ENCODE measurements around the gene MMP13. TPM values are rescaled to one million over a fixed set of nuclear protein-coding genes. Genes with fewer than 3 reads are reported as not detected.

MMP13 gene
- total RNA-seq, 1 donor from 2014 or later: not detected

DNA sequence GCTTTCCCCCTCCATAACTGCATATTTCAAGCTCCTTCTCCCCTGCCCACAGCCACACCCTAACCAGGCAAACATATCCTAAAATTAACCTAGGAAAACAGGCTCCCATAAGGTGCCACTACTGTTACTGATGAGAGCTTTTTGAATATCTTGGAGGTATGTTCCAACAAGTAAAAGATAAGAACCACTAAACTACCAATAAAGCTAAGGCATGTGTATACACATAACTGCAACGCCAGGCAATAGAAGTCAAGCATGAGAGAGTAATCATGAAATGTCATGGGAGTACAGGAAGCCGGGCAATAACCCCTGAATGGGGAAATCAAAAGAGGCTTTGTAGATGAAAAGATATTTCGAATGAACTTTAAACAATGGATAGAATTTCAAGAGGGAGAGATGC is 9.3 kb downstream of the MMP13 start:
- no peaks in the 10 kb centered on the region for H3K27me3 ChIP-seq
- H3K9ac ChIP-seq: no peak overlapping the region
- H3K27ac Mint-ChIP-seq: no peak overlapping the region
- no peak overlapping the region for H3K4me2 ChIP-seq
- no peak overlapping the region for H3K4me3 ChIP-seq
- no peaks in the 10 kb centered on the region for H3K4me1 ChIP-seq
- H3K4me3 Mint-ChIP-seq: no peak overlapping the region
- no peak overlapping the region for H3K27ac ChIP-seq
- H3K36me3 Mint-ChIP-seq: no peaks in the 10 kb centered on the region
- H3F3A ChIP-seq (ENCODE audit: low read depth): no peaks in the 10 kb centered on the region
- H3K36me3 ChIP-seq: no peaks in the 10 kb centered on the region
- no peak for TF ChIP-seq EZH2 (IDR thresholded peaks at IDR 0.05)
- TF ChIP-seq, protein P1, sequence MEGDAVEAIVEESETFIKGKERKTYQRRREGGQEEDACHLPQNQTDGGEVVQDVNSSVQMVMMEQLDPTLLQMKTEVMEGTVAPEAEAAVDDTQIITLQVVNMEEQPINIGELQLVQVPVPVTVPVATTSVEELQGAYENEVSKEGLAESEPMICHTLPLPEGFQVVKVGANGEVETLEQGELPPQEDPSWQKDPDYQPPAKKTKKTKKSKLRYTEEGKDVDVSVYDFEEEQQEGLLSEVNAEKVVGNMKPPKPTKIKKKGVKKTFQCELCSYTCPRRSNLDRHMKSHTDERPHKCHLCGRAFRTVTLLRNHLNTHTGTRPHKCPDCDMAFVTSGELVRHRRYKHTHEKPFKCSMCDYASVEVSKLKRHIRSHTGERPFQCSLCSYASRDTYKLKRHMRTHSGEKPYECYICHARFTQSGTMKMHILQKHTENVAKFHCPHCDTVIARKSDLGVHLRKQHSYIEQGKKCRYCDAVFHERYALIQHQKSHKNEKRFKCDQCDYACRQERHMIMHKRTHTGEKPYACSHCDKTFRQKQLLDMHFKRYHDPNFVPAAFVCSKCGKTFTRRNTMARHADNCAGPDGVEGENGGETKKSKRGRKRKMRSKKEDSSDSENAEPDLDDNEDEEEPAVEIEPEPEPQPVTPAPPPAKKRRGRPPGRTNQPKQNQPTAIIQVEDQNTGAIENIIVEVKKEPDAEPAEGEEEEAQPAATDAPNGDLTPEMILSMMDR (IDR thresholded peaks at IDR 0.05): no peak
- no peak for TF ChIP-seq EZH2phosphoT487 (IDR thresholded peaks at IDR 0.05)
- no peak overlapping the region for H2AFZ ChIP-seq (replicated peaks)
- DNase-seq (ENCODE audit: low spot score): no peak
- H4K20me1 ChIP-seq (ENCODE audit: low read depth): no peaks in the 10 kb centered on the region
- H3K79me2 ChIP-seq (ENCODE audit: low read depth): no peaks in the 10 kb centered on the region
- no peaks in the 10 kb centered on the region for H3K27me3 Mint-ChIP-seq (ENCODE audit: insufficient read depth, low read depth)
- H3K9me3 Mint-ChIP-seq: no peaks in the 10 kb centered on the region
- no peaks in the 10 kb centered on the region for H3K9me3 ChIP-seq (ENCODE audit: low read depth)
- no peaks in the 10 kb centered on the region for H3K4me1 Mint-ChIP-seq

DNA sequence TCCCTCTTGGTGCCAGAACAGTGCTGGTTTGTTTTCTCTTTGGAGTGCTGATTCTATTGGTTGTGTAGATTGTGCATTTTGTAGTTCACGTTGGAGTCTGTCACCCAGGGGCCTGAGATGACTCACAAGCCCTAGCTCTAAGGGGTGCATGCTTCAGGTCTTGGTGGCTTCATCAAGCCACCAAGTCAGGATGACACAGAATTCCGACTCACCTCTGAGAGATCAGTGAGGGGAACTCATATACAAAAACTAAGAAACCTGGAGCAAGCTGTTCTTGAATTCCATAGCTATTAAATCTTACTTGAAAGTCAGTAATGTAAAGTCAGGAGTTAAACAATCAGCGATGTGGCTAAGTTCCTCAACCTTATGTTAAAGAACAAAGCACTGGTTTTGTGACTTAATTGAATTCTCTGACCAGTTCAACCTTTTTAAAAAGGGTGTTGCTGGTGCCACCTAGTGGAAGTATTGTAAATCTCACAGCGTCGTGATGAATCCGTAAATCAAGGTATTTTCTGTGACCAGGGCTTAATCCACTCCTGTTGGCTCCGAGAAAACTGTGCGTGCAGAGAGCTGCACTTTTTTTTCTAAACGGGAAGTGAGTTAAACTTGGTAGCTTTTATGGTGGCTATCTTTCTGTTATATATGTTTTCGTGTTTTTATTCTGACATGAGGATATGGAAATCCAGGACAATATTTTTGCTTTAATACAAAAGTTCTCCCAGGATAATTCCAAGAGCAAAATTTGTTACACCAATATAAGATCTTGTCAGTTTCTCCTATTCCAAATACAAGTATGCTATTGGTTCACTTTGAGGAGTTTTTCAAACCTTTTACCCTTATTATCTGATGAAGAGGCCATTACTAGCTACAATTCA is 14.6 kb downstream of the MMP13 start:
- no peaks in the 10 kb centered on the region for H4K20me1 ChIP-seq (ENCODE audit: low read depth)
- H3K9me3 ChIP-seq (ENCODE audit: low read depth): no peaks in the 10 kb centered on the region
- H3K4me1 ChIP-seq: no peaks in the 10 kb centered on the region
- Mint-ChIP-seq H3K27me3 (ENCODE audit: insufficient read depth, low read depth) (no peaks in the 10 kb centered on the region), H3K9me3 (no peaks in the 10 kb centered on the region), H3K36me3 (no peaks in the 10 kb centered on the region), H3K4me3 (no peak overlapping the region), H3K4me1 (no peaks in the 10 kb centered on the region), H3K27ac (no peak overlapping the region)
- TF ChIP-seq, protein P1 (IDR thresholded peaks at IDR 0.05): peak; percentile 85
- no peak for TF ChIP-seq EZH2phosphoT487 (IDR thresholded peaks at IDR 0.05)
- peak; percentile 88 for DNase-seq (ENCODE audit: low spot score)
- H3K9ac ChIP-seq: no peak overlapping the region
- H3K27ac ChIP-seq: no peak overlapping the region
- H3F3A ChIP-seq (ENCODE audit: low read depth): no peaks in the 10 kb centered on the region
- no peaks in the 10 kb centered on the region for H3K36me3 ChIP-seq
- no peak overlapping the region for H3K4me2 ChIP-seq
- H3K79me2 ChIP-seq (ENCODE audit: low read depth): no peaks in the 10 kb centered on the region
- no peak overlapping the region for H3K4me3 ChIP-seq
- peak overlapping the region; percentile 1 for H2AFZ ChIP-seq (replicated peaks)
- no peaks in the 10 kb centered on the region for H3K27me3 ChIP-seq

DNA sequence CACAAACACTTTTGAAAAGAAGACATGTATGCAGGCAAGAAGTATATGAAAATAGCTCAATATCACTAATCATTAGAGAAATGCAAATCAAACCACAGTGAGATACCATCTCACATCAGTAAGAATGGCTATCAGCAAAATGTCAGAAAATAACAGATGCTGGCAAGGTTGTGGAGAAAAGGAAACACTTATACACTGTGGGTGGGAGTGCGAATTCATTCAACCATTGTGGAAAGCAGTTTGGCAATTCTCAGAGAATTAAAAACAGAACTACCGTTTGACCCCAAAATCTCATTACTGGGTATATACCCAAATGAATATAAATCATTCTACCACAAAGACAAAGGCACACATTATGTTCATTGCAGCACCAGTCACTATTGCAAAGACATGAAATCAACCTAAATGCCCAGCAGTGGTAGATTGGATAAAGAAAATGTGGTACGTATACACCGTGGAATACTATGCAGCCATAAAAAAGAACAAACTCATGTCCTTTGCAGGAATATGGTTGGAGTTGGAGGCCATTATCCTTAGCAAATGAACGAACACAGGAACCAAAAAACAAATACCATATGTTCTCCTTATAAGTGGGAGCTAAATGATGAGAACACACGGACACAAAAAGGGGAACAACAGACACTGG is 18.5 kb downstream of the MMP13 start:
- no peaks in the 10 kb centered on the region for H3K27me3 ChIP-seq
- Mint-ChIP-seq H3K27me3 (ENCODE audit: insufficient read depth, low read depth) (peaks cover 2% of the 10 kb centered on the region), H3K9me3 (no peaks in the 10 kb centered on the region), H3K36me3 (no peaks in the 10 kb centered on the region), H3K4me1 (no peaks in the 10 kb centered on the region), H3K27ac (no peak overlapping the region), H3K4me3 (no peak overlapping the region)
- no peaks in the 10 kb centered on the region for H3K36me3 ChIP-seq
- TF ChIP-seq, protein P1 (IDR thresholded peaks at IDR 0.05): no peak
- TF ChIP-seq EZH2phosphoT487 (IDR thresholded peaks at IDR 0.05) (no peak), EZH2 (IDR thresholded peaks at IDR 0.05) (no peak)
- no peak overlapping the region for H2AFZ ChIP-seq (replicated peaks)
- no peaks in the 10 kb centered on the region for H3K79me2 ChIP-seq (ENCODE audit: low read depth)
- H3K27ac ChIP-seq: no peak overlapping the region
- H3K9ac ChIP-seq: no peak overlapping the region
- H3F3A ChIP-seq (ENCODE audit: low read depth): no peaks in the 10 kb centered on the region
- H3K9me3 ChIP-seq (ENCODE audit: low read depth): no peaks in the 10 kb centered on the region
- no peak overlapping the region for H3K4me3 ChIP-seq
- no peaks in the 10 kb centered on the region for H3K4me1 ChIP-seq
- no peak for DNase-seq (ENCODE audit: low spot score)
- no peaks in the 10 kb centered on the region for H4K20me1 ChIP-seq (ENCODE audit: low read depth)
- H3K4me2 ChIP-seq: no peak overlapping the region
